WTC11 (cell line): ENCODE data around the gene PDCL2. TPM values are rescaled to one million over a fixed set of nuclear protein-coding genes. Genes with fewer than 3 reads are reported as not detected.

Source experiments
- MLX ChIP-seq: sonication (generic); formaldehyde crosslinking; IDR thresholded peaks from 2 replicates; pipeline ENCODE4 v1.8.1; 2023; ENCODE audit warnings: mild to moderate bottlenecking, missing genetic modification reagents, moderate library complexity
- ZNF532 ChIP-seq: fragments of 250-450 bp; sonication (Bioruptor Pico); IDR thresholded peaks from 2 replicates; pipeline ENCODE4 v1.9.0; 2021; ENCODE audit warnings: mild to moderate bottlenecking, borderline replicate concordance
- total RNA-seq: library from RNA; stranded (reverse); gene quantifications from 3 replicates; pipeline ENCODE4 v1.2.3, GENCODE V29; 2021

Gene PDCL2
- total RNA-seq, 1 experiment from 2014 or later = not detected

GRCh38 chr4:55507612-55508011 is 84.4 kb downstream of the PDCL2 start (continued):
- TF ChIP-seq ZNF532 (CRISPR knock-in tag) (no peak), MLX (no peak)

Other genes with a start within 250 kb of the PDCL2 start
- gene SRD5A3, start 246.0 kb downstream of the PDCL2 start, total RNA-seq = 24.0 to 27.2 TPM (median 26.5 TPM) in 3 replicates
- gene TMEM165, start 196.3 kb downstream of the PDCL2 start, total RNA-seq = 78.0 to 88.6 TPM (median 80.0 TPM) in 3 replicates
- 18.6 to 18.9 TPM (median 18.6 TPM) in 3 replicates for gene CLOCK, start 45.3 kb downstream of the PDCL2 start, total RNA-seq
- gene NMU, start 44.1 kb upstream of the PDCL2 start, total RNA-seq = 42.2 to 43.7 TPM (median 43.5 TPM) in 3 replicates
- not detected in 3 replicates for gene EXOC1L, start 227.5 kb upstream of the PDCL2 start, total RNA-seq